K562 (cell line): Measurements from ENCODE around the gene RSPH9. TPM values are rescaled to one million over a fixed set of nuclear protein-coding genes. Genes with fewer than 3 reads are reported as not detected.

Experiments used
- CHD2 ChIP-seq: IDR thresholded peaks from 2 replicates; pipeline ENCODE4 v1.6.1; 2011; ENCODE audit warnings: low read depth, low read length
- DACH1 ChIP-seq: fragments of 450-650 bp; IDR thresholded peaks from 2 replicates; pipeline ENCODE4 v1.6.1; 2018; ENCODE audit not compliant: partially characterized antibody
- E2F8 ChIP-seq: fragments of 450-650 bp; IDR thresholded peaks from 2 replicates; pipeline ENCODE4 v1.7.1; 2018; ENCODE audit warnings: mild to moderate bottlenecking, low read depth; ENCODE audit not compliant: partially characterized antibody
- ERF ChIP-seq: fragments of 450-650 bp; formaldehyde crosslinking; IDR thresholded peaks from 2 replicates; pipeline ENCODE4 v1.4.0; 2020; ENCODE audit warnings: mild to moderate bottlenecking, mixed read lengths
- ETS1 ChIP-seq: conservative IDR thresholded peaks from 2 replicates; pipeline ENCODE4 v1.6.1; 2011; ENCODE audit warnings: low read depth, mild to moderate bottlenecking, low read length; ENCODE audit not compliant: control insufficient read depth
- HDAC2 ChIP-seq: fragments of 450-650 bp; IDR thresholded peaks from 2 replicates; pipeline ENCODE4 v1.6.1; 2016; ENCODE audit warnings: mild to moderate bottlenecking
- MEF2D ChIP-seq: conservative IDR thresholded peaks from 2 replicates; pipeline ENCODE4 v1.6.1; 2016; ENCODE audit warnings: low read depth, missing genetic modification characterization, missing compliant biosample characterization
- MYNN ChIP-seq, 2 experiments: sonication (generic); formaldehyde crosslinking in 1 of 2; IDR thresholded peaks; 2 replicates each; pipeline versions ENCODE4 v1.5.0 to v1.6.1; 2016 to 2020; ENCODE audit warnings: antibody characterized with exemption in 1 of 2, missing genetic modification reagents in 1 of 2
- RB1 ChIP-seq: fragments of 450-650 bp; IDR thresholded peaks from 2 replicates; pipeline ENCODE4 v1.6.1; 2017; ENCODE audit warnings: low read depth, mild to moderate bottlenecking
- RBM15 ChIP-seq: fragments of 200-400 bp; formaldehyde crosslinking; IDR thresholded peaks from 2 replicates; pipeline ENCODE4 v1.6.1; 2018; ENCODE audit warnings: mild to moderate bottlenecking, low read length, moderate library complexity; ENCODE audit not compliant: insufficient read depth
- RFX5 ChIP-seq: IDR thresholded peaks from 2 replicates; pipeline ENCODE4 v1.6.1; 2011; ENCODE audit warnings: low read depth, mild to moderate bottlenecking, improper control_type of control experiment, low read length
- SMARCA4 ChIP-seq: fragments of 450-650 bp; IDR thresholded peaks from 2 replicates; pipeline ENCODE4 v1.6.1; 2016
- TFAP4 ChIP-seq: sonication (generic); formaldehyde crosslinking; IDR thresholded peaks from 2 replicates; pipeline ENCODE4 v1.8.0; 2022; ENCODE audit warnings: missing genetic modification reagents, mild to moderate bottlenecking, moderate library complexity, borderline replicate concordance
- USF1 ChIP-seq: sonication (generic); formaldehyde crosslinking; IDR thresholded peaks from 2 replicates; pipeline ENCODE4 v1.9.0; 2022; ENCODE audit warnings: mild to moderate bottlenecking, missing genetic modification reagents
- ZEB2 ChIP-seq: fragments of 450-650 bp; IDR thresholded peaks from 2 replicates; pipeline ENCODE4 v1.6.1; 2016
- ZFP36 ChIP-seq: fragments of 150-350 bp; IDR thresholded peaks from 2 replicates; pipeline ENCODE4 v1.6.1; 2018; ENCODE audit warnings: low read length, low read depth; ENCODE audit not compliant: partially characterized antibody
- ZNF551 ChIP-seq: fragments of 250-450 bp; sonication (Bioruptor Pico); IDR thresholded peaks from 2 replicates; pipeline ENCODE4 v1.5.0; 2021; ENCODE audit warnings: mild to moderate bottlenecking, moderate library complexity
- polyA plus RNA-seq, 8 experiments: library from polyadenylated mRNA; depleted of rRNA in 4 of 8; stranded (reverse) in 5 of 8; unstranded in 3 of 8; fragments of >200 nt; fragmentation: Nextera tagmentation in 2 of 8; fragmentation: Illumina TruSeq in 1 of 8; extraction: Ambion mirVana in 2 of 8; extraction: Trizol in 1 of 8; gene quantifications; 2 replicates each; pipeline versions ENCODE4 v1.2.1 to v1.2.3, GENCODE V29; 2011 to 2014; ENCODE audit warnings: inconsistent platforms in 1 of 8, missing spikeins in 1 of 8
- total RNA-seq, 7 experiments: library from RNA; depleted of rRNA in 6 of 7; stranded (reverse); fragments of >200 nt in 6 of 7; fragmentation: Illumina TruSeq in 2 of 7; extraction: Trizol in 2 of 7; gene quantifications; 2 replicates each; pipeline versions ENCODE4 v1.2.1 to v1.2.3, GENCODE V29; 2011 to 2021; ENCODE audit warnings: low replicate concordance in 1 of 7
- TF ChIP-seq, protein P1 (sequence below): sonication (generic); formaldehyde crosslinking; IDR thresholded peaks from 2 replicates; pipeline ENCODE4 v1.8.1; 2023; ENCODE audit warnings: mild to moderate bottlenecking, missing genetic modification reagents

Gene RSPH9
- total and polyA plus RNA-seq, 9 of the 15 experiments (the other 6 are each of a cell fraction or from before 2014, with no cell fraction given): 0.05 to 0.60 (median 0.39) TPM; not detected in 6

GRCh38 chr6:43668151-43669028, 23.6 kb downstream of the RSPH9 start (continued):
- TF ChIP-seq RB1 (peak; percentile 72; the same call in 1 of the 2 replicates), DACH1 (peak; percentile 35), ZFP36 (peak; percentile 14), MEF2D (no peak), ETS1 (no peak), E2F8 (peak; percentile 49), HDAC2 (no peak), MYNN (IDR thresholded peaks at IDR 0.05) (peak; percentile 78; the same call in 1 of the 2 replicates), MYNN (CRISPR knock-in tag; IDR thresholded peaks at IDR 0.05) (no peak), SMARCA4 (0 out of 2 replicates have a peak, but pooled peaks have one; percentile 26), ZNF551 (CRISPR knock-in tag) (no peak), TFAP4 (CRISPR knock-in tag) (peak; percentile 58), CHD2 (0 out of 2 replicates have a peak, but pooled peaks have one; percentile 7), ZEB2 (no peak), RBM15 (no peak), RFX5 (no peak), USF1 (peak; percentile 1; the same call in 1 of the 2 replicates), ERF (CRISPR knock-in tag) (peak; percentile 48; the same call in 1 of the 2 replicates)
- TF ChIP-seq, protein P1, sequence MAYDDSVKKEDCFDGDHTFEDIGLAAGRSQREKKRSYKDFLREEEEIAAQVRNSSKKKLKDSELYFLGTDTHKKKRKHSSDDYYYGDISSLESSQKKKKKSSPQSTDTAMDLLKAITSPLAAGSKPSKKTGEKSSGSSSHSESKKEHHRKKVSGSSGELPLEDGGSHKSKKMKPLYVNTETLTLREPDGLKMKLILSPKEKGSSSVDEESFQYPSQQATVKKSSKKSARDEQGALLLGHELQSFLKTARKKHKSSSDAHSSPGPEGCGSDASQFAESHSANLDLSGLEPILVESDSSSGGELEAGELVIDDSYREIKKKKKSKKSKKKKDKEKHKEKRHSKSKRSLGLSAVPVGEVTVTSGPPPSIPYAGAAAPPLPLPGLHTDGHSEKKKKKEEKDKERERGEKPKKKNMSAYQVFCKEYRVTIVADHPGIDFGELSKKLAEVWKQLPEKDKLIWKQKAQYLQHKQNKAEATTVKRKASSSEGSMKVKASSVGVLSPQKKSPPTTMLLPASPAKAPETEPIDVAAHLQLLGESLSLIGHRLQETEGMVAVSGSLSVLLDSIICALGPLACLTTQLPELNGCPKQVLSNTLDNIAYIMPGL (CRISPR knock-in tag): no peak
